HL-60 (cell line): Measurements from ENCODE around the gene EIPR1.

Source experiments
- CTCF ChIP-seq: IDR thresholded peaks from one replicate; pipeline ENCODE4 v1.5.1; 2011; ENCODE audit warnings: low read length, control low read depth, inconsistent platforms; ENCODE audit not compliant: insufficient read depth
- POLR2AphosphoS5 ChIP-seq: IDR thresholded peaks from 2 replicates; pipeline ENCODE4 v1.6.1; 2012; ENCODE audit warnings: low read depth

- TF ChIP-seq CTCF (no peak), POLR2AphosphoS5 (no peak)
These were observed 42.6 kb upstream of the EIPR1 start for GRCh38 chr2:3420076-3420768.
